Measurements from ENCODE around the gene MSH6. TPM values are rescaled to one million over a fixed set of nuclear protein-coding genes. Genes with fewer than 3 reads are reported as not detected.

MSH6 gene
- total and polyA plus RNA-seq, 2 of the 13 experiments (the other 11 are each of a cell fraction or from before 2014, with no cell fraction given) = 20.8 to 113 TPM

GRCh38 chr2:47741101-47741500, 41.8 kb upstream of the MSH6 start:
- DNase-seq (ENCODE audit: low spot score) (no peak), FAIRE-seq (peak; percentile 49), ATAC-seq (no peak)
- H4K20me1 ChIP-seq (ENCODE audit: insufficient read depth, low read length) = no peaks in the 10 kb centered on the region
- POLR2A ChIA-PET = no interaction called here
- H3K4me1 ChIP-seq (ENCODE audit: insufficient read depth, low read length) = peaks cover 9% of the 10 kb centered on the region; the same call in 1 of the 2 replicates
- no peak overlapping the region for H3K27ac ChIP-seq (ENCODE audit: extremely low read length, insufficient read depth, low read length)
- CTCF ChIA-PET (ENCODE audit: low intra/inter-chr PET ratio, low total read pairs) = no interaction called here
- in situ Hi-C loops (cut with HindIII; ENCODE audit: extremely low pct_ligation_motif_present, low pct_unique_long_range_greater_than_20kb) (no loop called here), intact Hi-C loops (cut with micrococcal nuclease; ENCODE audit: unreplicated experiment) (no loop called here)
- no peaks in the 10 kb centered on the region for H3K79me2 ChIP-seq (ENCODE audit: insufficient read depth, low read length)
- H3K4me2 ChIP-seq (ENCODE audit: low read depth, low read length) = no peak overlapping the region
- TF ChIP-seq ZNF776 (CRISPR knock-in tag; IDR thresholded peaks at IDR 0.05) = no peak
- no peak for TF ChIP-seq SATB2 (CRISPR knock-in tag; IDR thresholded peaks at IDR 0.05)
- no peak for TF ChIP-seq ZNF18 (CRISPR knock-in tag; IDR thresholded peaks at IDR 0.05; ENCODE audit: insufficient replicate concordance)
- no peak for TF ChIP-seq ISX (CRISPR knock-in tag; conservative IDR thresholded peaks at IDR 0.05)
- no peak for TF ChIP-seq ZNF619 (CRISPR knock-in tag; IDR thresholded peaks at IDR 0.05)
- no peak for TF ChIP-seq ZNF646 (CRISPR knock-in tag; IDR thresholded peaks at IDR 0.05)
- no peak for TF ChIP-seq ZNF691 (CRISPR knock-in tag; IDR thresholded peaks at IDR 0.05; ENCODE audit: borderline replicate concordance, low read depth)
- no peak for TF ChIP-seq ZNF678 (CRISPR knock-in tag; IDR thresholded peaks at IDR 0.05)
- H3K4me3 ChIP-seq (replicated peaks in 1 of 3; ENCODE audit: insufficient read depth in 1 of 3, low read depth in 2 of 3, low read length in 3 of 3) = no peak overlapping the region
- no peaks in the 10 kb centered on the region for H3K36me3 ChIP-seq (replicated peaks in 1 of 2; ENCODE audit: control insufficient read depth in 1 of 2, insufficient read depth in 2 of 2, low read length in 2 of 2)
- H3K9me3 ChIP-seq (ENCODE audit: low read length) = no peaks in the 10 kb centered on the region
- H3K9ac ChIP-seq (ENCODE audit: insufficient read depth, low read depth, low read length) = no peak overlapping the region
- H3K27me3 ChIP-seq (ENCODE audit: control insufficient read depth in 1 of 2, insufficient read depth in 2 of 2, low read length in 2 of 2) = peaks cover 0 to 7% of the 10 kb centered on the region in 2 experiments; a peak in 1 of 5 replicates
- 15% methylated on average over 3 of the region's 3 CpGs for WGBS (ENCODE audit: low lambda C conversion rate)
- BruUV-seq (replicated peaks) = no TSS peak
- H2AFZ ChIP-seq (ENCODE audit: low read length) = no peak overlapping the region
